ENCODE results near the gene MUSK. TPM values are rescaled to one million over a fixed set of nuclear protein-coding genes. Genes with fewer than 3 reads are reported as not detected.

MUSK gene
- total and polyA plus RNA-seq, 2 donors (not counting 3 experiments of a cell fraction or from before 2014, with no cell fraction given), result 0.08 TPM; not detected in 1

- Histone ChIP-seq H3K4me3 (replicated peaks in 1 of 3; ENCODE audit: insufficient read depth in 1 of 3, low read depth in 1 of 3, low read length in 3 of 3) (no peak overlapping the region), H4K20me1 (replicated peaks; ENCODE audit: control insufficient read depth, extremely low read depth, insufficient read depth, low read length) (no peaks in the 10 kb centered on the region), H3K4me2 (ENCODE audit: insufficient read depth, low read length) (no peak overlapping the region), H3K79me2 (ENCODE audit: control insufficient read depth, insufficient read depth, low read length) (no peaks in the 10 kb centered on the region), H3K9ac (replicated peaks; ENCODE audit: extremely low read depth, insufficient read depth, low read length) (no peak overlapping the region), H3K27me3 (ENCODE audit: control insufficient read depth in 2 of 2, insufficient read depth in 2 of 2, low read length in 2 of 2) (no peaks in the 10 kb centered on the region), H3K36me3 (ENCODE audit: control insufficient read depth in 2 of 2, extremely low read depth in 1 of 2, insufficient read depth in 2 of 2, low read length in 2 of 2) (no peaks in the 10 kb centered on the region), H3K9me3 (replicated peaks; ENCODE audit: control insufficient read depth, insufficient read depth, low read length) (no peaks in the 10 kb centered on the region), H3K27ac (ENCODE audit: insufficient read depth, low read depth, low read length) (no peak overlapping the region), H3K4me1 (ENCODE audit: control insufficient read depth, extremely low read depth, insufficient read depth, low read length) (peaks cover 8% of the 10 kb centered on the region), H2AFZ (ENCODE audit: low read depth, low read length) (no peak overlapping the region), H3K9me1 (replicated peaks; ENCODE audit: control insufficient read depth, extremely low read depth, insufficient read depth, low read length) (no peaks in the 10 kb centered on the region)
- TF ChIP-seq POLR2A (IDR thresholded peaks at IDR 0.05; ENCODE audit: low read depth, low read length) (no peak), MYC (IDR thresholded peaks at IDR 0.05; ENCODE audit: low read depth, low read length) (no peak), FOS (IDR thresholded peaks at IDR 0.05; ENCODE audit: borderline replicate concordance, insufficient read depth, low read length) (no peak), CTCF (IDR thresholded peaks at IDR 0.05; ENCODE audit: extremely low read depth in 1 of 2, insufficient read depth in 1 of 2, low read depth in 1 of 2, low read length in 2 of 2) (no peak), MAX (IDR thresholded peaks at IDR 0.05; ENCODE audit: insufficient read depth, insufficient read length) (no peak), EZH2 (IDR thresholded peaks at IDR 0.05; ENCODE audit: borderline replicate concordance, low read depth, low read length, severe bottlenecking) (no peak), GATA2 (IDR thresholded peaks at IDR 0.05; ENCODE audit: insufficient read depth, insufficient read length, low read depth, low read length) (no peak), JUN (IDR thresholded peaks at IDR 0.05; ENCODE audit: borderline replicate concordance, insufficient read depth, insufficient read length, low read depth) (no peak), POLR2AphosphoS5 (IDR thresholded peaks at IDR 0.05; ENCODE audit: insufficient read depth, low read depth, low read length) (no peak)
- BruUV-seq (replicated peaks), result no TSS peak
- dilution Hi-C loops (cut with MboI; ENCODE audit: extremely low pct_ligation_motif_present, low sequenced_read_pairs), result no loop called here
- ChIA-PET POLR2A (no interaction called here), CTCF (no interaction called here)
- DNase-seq (ENCODE audit: low read depth, low spot score) (no peak), FAIRE-seq (no peak)
- intact Hi-C loops (cut with micrococcal nuclease), result no loop called here
These were observed 95.0 kb downstream of the MUSK start for GRCh38 chr9:110763568-110763967.

Measured in endothelial cell of umbilical vein (primary cell).